Testis (tissue), 3 donors: ENCODE data around the gene ABCC11. TPM values are rescaled to one million over a fixed set of nuclear protein-coding genes. Genes with fewer than 3 reads are reported as not detected.

Experiments used
- DNase-seq: peaks from one replicate; pipeline ENCODE4 v3.0.0-alpha.2; 2019
- H3K27ac ChIP-seq, 2 donors: fragments of 200-600 bp; sonication (generic); one replicate each; pipeline ENCODE4 v1.5.1; 2019
- H3K27me3 ChIP-seq: fragments of 200-600 bp; sonication (generic); one replicate; pipeline ENCODE4 v1.5.1; 2019
- H3K36me3 ChIP-seq: fragments of 200-600 bp; sonication (generic); one replicate; pipeline ENCODE4 v1.5.1; 2017; ENCODE audit warnings: low read depth; ENCODE audit errors: missing control alignments
- H3K4me1 ChIP-seq: fragments of 200-600 bp; sonication (generic); one replicate; pipeline ENCODE4 v1.5.1; 2019
- H3K4me3 ChIP-seq, 2 donors: fragments of 200-600 bp; sonication (generic); one replicate each; pipeline ENCODE4 v1.5.1; 2017 to 2019
- H3K9me3 ChIP-seq: fragments of 200-600 bp; sonication (generic); one replicate; pipeline ENCODE4 v1.5.1; 2017
- POLR2A ChIP-seq: fragments of 450-650 bp; IDR thresholded peaks from one replicate; pipeline ENCODE4 v1.6.1; 2017; ENCODE audit warnings: antibody characterized with exemption, mild to moderate bottlenecking, moderate library complexity
- WGBS, 2 donors: methylation state at CpG; one replicate each; pipeline ENCODE4 v1.1.5; 2018; 5-methylcytosine and 5-hydroxymethylcytosine counted together
- intact Hi-C: fragments of 100-400 bp; cut with DNase I; formaldehyde crosslinking; loops from one replicate; pipeline ENCODE4 v1.15.1; 2023; ENCODE audit warnings: low total_unique reads
- polyA plus RNA-seq: library from polyadenylated mRNA; stranded (reverse); fragments of 350-450 nt; fragmentation: Illumina TruSeq; extraction: RNeasy Lipid Tissue Mini Kit (QIAGEN cat#74804); gene quantifications from one replicate; pipeline ENCODE4 v1.2.3, GENCODE V29; 2014; ENCODE audit warnings: low read depth, low replicate concordance; ENCODE audit not compliant: insufficient read depth
- total RNA-seq, 2 donors: library from RNA; depleted of rRNA; stranded (reverse); fragments of >200 nt; gene quantifications; one replicate each; pipeline ENCODE4 v1.2.3, GENCODE V29; 2016
- TF ChIP-seq, protein P1 (sequence below), 3 experiments: fragments of 450-650 bp in 2 of 3; fragments of 200-600 bp in 1 of 3; sonication (generic) in 1 of 3; IDR thresholded peaks; one replicate each; pipeline ENCODE4 v1.5.1; 2016 to 2019; ENCODE audit warnings: antibody characterized with exemption in 3 of 3, mild to moderate bottlenecking in 2 of 3, moderate library complexity in 1 of 3

Gene ABCC11
- total and polyA plus RNA-seq, 3 donors from 2014 or later, result 6.8 to 24.1 (median 7.5) TPM

DNA sequence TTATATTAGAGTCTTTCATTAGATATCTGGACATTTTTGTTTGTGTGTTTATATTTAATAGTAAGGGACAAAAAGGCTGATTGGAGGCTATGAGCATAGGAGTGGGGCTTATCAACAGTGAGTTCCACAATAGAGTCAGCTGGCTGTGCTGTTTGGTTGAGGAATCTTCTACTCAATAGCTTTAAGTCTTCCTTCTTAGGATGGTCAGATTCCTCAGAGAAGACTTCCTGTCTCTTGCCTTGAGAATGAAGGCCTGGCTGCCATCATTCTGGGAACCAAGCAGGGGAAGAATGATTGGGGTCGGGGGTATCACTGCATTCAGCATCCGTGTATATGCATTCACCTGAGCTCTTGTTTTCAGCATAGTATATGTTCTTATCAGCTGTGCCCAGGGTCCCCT, 31.9 kb upstream of the ABCC11 start:
- Histone ChIP-seq H3K9me3 (no peaks in the 10 kb centered on the region), H3K27ac (peak overlapping the region in 1 of 2 donors; percentile 55), H3K4me1 (no peaks in the 10 kb centered on the region), H3K36me3 (no peaks in the 10 kb centered on the region), H3K27me3 (no peaks in the 10 kb centered on the region), H3K4me3 (no peak overlapping the region)
- TF ChIP-seq POLR2A, result no peak
- TF ChIP-seq, protein P1, sequence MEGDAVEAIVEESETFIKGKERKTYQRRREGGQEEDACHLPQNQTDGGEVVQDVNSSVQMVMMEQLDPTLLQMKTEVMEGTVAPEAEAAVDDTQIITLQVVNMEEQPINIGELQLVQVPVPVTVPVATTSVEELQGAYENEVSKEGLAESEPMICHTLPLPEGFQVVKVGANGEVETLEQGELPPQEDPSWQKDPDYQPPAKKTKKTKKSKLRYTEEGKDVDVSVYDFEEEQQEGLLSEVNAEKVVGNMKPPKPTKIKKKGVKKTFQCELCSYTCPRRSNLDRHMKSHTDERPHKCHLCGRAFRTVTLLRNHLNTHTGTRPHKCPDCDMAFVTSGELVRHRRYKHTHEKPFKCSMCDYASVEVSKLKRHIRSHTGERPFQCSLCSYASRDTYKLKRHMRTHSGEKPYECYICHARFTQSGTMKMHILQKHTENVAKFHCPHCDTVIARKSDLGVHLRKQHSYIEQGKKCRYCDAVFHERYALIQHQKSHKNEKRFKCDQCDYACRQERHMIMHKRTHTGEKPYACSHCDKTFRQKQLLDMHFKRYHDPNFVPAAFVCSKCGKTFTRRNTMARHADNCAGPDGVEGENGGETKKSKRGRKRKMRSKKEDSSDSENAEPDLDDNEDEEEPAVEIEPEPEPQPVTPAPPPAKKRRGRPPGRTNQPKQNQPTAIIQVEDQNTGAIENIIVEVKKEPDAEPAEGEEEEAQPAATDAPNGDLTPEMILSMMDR (IDR thresholded peaks at IDR 0.05), result no peak
- no peak for DNase-seq
- intact Hi-C loops, result no loop called here
- WGBS, 2 donors, result 67 to 71% methylated on average over 2 of the region's 2 CpGs

DNA sequence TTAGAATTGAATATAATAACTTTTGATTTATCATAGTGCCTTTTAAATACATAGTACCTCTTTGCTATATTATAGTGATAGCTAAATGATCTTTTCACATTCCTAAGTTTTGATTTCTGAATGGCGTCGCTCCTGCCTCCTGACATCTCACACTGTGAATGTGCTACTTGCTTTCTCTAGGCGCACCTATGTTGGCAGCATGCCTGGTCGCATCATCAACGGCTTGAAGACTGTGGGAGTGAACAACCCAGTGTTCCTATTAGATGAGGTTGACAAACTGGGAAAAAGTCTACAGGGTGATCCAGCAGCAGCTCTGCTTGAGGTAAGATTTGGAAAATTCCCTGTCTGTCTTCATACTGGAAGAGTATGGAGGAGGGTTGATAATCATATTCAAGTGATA, 29.8 kb upstream of the ABCC11 start:
- TF ChIP-seq POLR2A, result no peak
- TF ChIP-seq, protein P1 (IDR thresholded peaks at IDR 0.05), result no peak
- 68 to 69% methylated on average over 5 of the region's 5 CpGs for WGBS, 2 donors
- DNase-seq, result peak; percentile 25
- Histone ChIP-seq H3K27ac (no peak overlapping the region), H3K9me3 (no peaks in the 10 kb centered on the region), H3K36me3 (no peaks in the 10 kb centered on the region), H3K4me1 (no peaks in the 10 kb centered on the region), H3K27me3 (no peaks in the 10 kb centered on the region), H3K4me3 (no peak overlapping the region)
- intact Hi-C loops, result no loop called here

DNA sequence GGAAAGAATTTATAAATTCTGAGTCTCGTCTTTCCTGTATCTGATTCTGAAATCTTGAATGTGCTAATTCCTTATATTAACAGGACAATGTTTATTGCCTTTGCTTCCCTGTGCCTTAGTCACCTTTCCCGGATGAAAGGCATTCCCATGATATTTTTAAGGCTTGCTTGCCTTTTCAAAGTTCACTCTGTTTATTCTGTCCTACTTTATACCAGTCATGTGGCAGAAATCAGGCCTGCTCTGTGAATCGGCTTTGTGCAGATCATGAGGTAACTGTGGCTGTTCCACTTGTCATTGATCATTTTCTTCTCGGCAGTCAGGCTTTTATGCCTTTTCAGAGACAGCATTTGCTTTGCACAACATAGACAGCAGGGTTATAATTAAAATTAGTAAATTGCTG, 28.8 kb upstream of the ABCC11 start:
- Histone ChIP-seq H3K9me3 (no peaks in the 10 kb centered on the region), H3K27ac (no peak overlapping the region), H3K4me3 (no peak overlapping the region), H3K27me3 (no peaks in the 10 kb centered on the region), H3K4me1 (no peaks in the 10 kb centered on the region), H3K36me3 (no peaks in the 10 kb centered on the region)
- no peak for DNase-seq
- 67 to 69% methylated on average over 4 of the region's 4 CpGs for WGBS, 2 donors
- intact Hi-C loops, result no loop called here
- TF ChIP-seq, protein P1 (IDR thresholded peaks at IDR 0.05), result no peak
- no peak for TF ChIP-seq POLR2A

DNA sequence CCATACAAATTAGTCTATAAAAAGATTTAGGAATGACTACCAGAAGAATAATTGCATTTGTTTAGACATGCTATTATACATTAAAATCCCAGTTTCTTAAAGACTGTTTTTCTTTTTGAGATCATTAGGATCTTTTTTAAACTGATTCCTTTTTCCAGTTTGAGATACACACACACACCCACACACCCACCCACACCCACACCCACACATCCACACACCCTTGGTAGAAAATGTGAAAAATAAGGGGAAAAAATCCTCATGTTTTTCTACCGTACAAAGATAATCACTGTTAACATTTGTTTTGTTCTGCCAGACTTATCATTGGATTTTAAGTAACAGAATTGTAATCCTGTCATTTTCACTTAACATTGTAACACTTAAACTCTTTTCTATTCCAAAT, 27.1 kb upstream of the ABCC11 start:
- no peak for DNase-seq
- H3K36me3 ChIP-seq, result no peaks in the 10 kb centered on the region
- no peak overlapping the region for H3K4me3 ChIP-seq
- no peak overlapping the region for H3K27ac ChIP-seq
- no peaks in the 10 kb centered on the region for H3K4me1 ChIP-seq
- H3K9me3 ChIP-seq, result no peaks in the 10 kb centered on the region
- intact Hi-C loops, result no loop called here
- TF ChIP-seq, protein P1 (IDR thresholded peaks at IDR 0.05), result no peak
- TF ChIP-seq POLR2A, result no peak
- WGBS, 2 donors, result 60 to 63% methylated on average over 1 of the region's 1 CpG
- no peaks in the 10 kb centered on the region for H3K27me3 ChIP-seq

DNA sequence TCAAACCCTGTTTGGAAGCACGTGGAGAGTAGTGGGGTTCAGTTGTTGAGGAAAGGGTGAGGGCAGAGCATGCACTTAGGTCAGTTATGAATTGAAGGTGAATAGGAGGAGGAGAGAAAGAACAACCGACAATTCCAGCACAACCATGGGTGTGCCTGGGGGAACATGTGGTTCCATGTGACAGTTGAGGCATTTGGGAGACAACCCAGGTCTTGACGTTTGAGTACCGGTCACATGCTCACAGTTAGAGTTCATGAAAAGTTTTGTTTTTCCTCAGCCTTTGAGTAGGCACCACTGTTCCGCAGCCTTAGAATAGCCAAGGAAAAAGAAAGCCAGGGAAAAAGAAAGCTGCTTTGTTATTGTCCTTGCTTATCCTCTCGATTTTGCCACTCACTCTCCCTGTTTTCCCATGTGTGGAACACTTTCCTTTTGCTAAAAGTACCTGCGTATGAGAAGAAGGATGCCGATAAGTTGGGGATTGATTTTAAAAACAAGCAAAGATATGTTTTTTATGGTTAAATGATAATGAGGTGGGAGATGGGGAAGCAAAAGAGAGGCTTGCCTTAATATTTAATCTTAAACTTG, 25.6 kb upstream of the ABCC11 start:
- H3K27ac ChIP-seq, result no peak overlapping the region
- no peaks in the 10 kb centered on the region for H3K9me3 ChIP-seq
- no peaks in the 10 kb centered on the region for H3K4me1 ChIP-seq
- 82 to 86% methylated on average over 8 of the region's 8 CpGs for WGBS, 2 donors
- H3K27me3 ChIP-seq, result no peaks in the 10 kb centered on the region
- no peak for DNase-seq
- H3K36me3 ChIP-seq, result no peaks in the 10 kb centered on the region
- TF ChIP-seq, protein P1 (IDR thresholded peaks at IDR 0.05), result no peak
- no peak for TF ChIP-seq POLR2A
- no peak overlapping the region for H3K4me3 ChIP-seq
- intact Hi-C loops, result no loop called here
